ENCODE data around the gene ZNF516. TPM values are rescaled to one million over a fixed set of nuclear protein-coding genes. Genes with fewer than 3 reads are reported as not detected.

ZNF516 gene
- total RNA-seq, 2 experiments from 2014 or later: 1.5 to 2.0 TPM

DNA sequence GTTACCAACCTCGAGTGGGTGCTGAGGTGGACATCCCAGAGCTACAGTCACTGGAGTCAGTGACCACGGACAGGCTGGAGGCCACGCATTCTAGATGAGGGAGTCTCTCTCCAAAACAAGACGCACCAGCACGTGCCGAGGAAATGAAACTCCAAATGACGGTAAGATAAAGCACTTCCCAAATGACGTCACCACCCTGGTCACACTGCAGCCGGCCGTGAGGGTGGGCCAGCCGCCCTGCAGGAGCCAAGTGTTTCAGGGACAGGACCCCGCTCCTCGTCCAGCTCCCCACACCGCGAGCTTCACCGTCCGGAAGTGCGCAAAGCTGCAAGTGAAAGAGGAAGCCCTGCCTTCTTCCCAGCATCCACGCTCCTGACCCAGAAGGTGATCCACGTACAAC lies 99.4 kb downstream of the ZNF516 start:
- Mint-ChIP-seq H3K4me1 (peaks cover 2% of the 10 kb centered on the region), H3K36me3 (no peaks in the 10 kb centered on the region), H3K27me3 (peaks cover 25% of the 10 kb centered on the region), H3K4me3 (no peak overlapping the region), H3K27ac (no peak overlapping the region), H3K9me3 (ENCODE audit: low read depth) (no peaks in the 10 kb centered on the region)
- DNase-seq (no peak), ATAC-seq (no peak)
- CTCF ChIA-PET: no interaction called here

DNA sequence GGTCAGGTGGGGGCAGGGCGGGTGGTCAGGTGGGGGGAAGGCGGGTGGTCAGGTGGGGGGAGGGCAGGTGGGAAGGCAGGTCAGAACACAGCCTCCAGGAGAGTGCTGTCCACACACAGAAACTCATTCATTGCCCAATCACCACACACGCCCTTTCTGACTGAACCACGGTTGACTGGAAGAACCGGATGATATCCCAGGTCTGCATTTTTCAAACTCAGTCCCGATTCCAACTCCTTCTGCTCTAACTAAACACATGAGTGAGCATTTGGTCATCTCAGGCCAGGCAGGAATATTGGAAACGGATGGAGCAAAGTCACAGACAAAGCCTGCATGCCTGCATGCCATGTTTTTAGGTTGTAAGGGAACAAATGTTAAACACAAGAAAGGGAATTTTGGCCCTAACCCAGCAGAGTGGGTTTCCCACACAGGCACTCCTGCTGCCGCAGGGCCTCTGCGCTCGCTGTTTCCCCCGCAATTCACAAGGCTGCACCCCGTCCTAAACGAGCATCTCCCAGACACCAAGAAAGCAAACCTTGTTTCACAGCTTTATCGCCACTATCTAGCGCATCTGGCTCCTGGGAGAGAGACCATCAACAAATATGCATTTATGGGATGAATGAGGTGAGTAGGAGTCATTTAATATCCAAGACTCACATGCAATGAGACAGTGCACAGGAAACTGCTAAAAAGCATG lies 100.1 kb downstream of the ZNF516 start:
- Mint-ChIP-seq H3K4me3 (no peak overlapping the region), H3K27me3 (peaks cover 28% of the 10 kb centered on the region), H3K9me3 (ENCODE audit: low read depth) (no peaks in the 10 kb centered on the region), H3K27ac (no peak overlapping the region), H3K4me1 (peaks cover 2% of the 10 kb centered on the region), H3K36me3 (no peaks in the 10 kb centered on the region)
- DNase-seq: no peak
- ATAC-seq: no peak
- CTCF ChIA-PET: no interaction called here

DNA sequence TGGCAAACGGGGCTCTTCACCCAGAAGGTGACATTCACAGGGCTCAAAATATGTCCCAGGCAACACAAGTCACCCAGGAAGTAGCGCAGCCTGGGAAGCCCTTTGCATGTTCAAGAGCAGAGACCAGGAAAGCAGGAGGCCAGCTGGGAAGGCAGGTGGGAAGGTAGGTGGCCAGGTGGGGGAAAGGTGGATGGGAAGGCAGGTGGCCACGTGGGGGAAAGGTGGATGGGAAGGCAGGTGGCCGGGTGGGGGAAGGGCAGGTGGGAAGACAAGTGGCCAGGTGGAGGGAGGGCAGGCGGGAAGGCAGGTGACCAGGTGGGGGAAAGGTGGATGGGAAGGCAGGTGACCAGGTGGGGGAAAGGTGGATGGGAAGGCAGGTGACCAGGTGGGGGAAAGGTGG lies 102.7 kb downstream of the ZNF516 start:
- Mint-ChIP-seq H3K36me3 (no peaks in the 10 kb centered on the region), H3K27ac (no peak overlapping the region), H3K4me3 (no peak overlapping the region), H3K4me1 (no peaks in the 10 kb centered on the region), H3K27me3 (peaks cover 29% of the 10 kb centered on the region), H3K9me3 (ENCODE audit: low read depth) (no peaks in the 10 kb centered on the region)
- CTCF ChIA-PET: no interaction called here
- DNase-seq: no peak
- ATAC-seq: no peak

DNA sequence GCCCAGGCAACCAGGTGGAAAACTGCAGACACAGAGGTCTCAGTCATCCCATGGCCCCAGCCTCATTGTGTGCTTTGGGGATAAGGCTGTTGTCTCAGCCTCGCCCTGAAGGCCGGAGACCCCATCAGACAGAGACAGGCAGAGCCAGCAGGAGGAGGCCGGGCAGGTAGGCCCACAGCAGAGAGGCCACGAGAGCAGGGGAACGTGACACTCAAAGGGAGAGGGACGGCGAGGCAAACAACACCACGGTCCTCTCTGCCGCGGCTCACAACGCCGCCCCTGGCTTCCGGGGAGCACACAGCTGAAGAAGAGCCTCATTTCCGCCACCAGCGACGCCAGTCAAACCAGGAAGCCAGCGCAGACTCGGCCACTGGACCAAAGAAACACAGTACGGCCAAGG lies 103.3 kb downstream of the ZNF516 start:
- no peak overlapping the region for H3K27ac Mint-ChIP-seq

DNA sequence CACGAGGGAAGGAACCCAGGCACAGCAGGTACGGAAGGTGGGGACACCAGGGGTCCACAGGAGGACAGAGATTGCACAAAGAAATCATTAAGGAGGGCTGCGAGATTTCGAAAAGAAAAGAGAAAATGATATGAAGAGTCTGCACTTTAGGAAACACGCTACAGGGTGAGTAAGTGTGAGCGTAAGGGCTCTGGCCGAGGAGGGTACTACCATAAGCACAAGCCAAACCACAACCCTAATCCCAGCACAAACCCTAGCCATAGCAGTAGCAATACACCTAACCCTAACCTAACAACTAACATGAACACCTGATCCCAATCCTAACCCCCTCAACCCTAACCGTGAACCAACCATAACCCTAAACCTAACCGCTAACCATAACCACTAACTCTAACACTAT lies 104.0 kb downstream of the ZNF516 start:
- DNase-seq: no peak
- CTCF ChIA-PET: no interaction called here
- no peaks in the 10 kb centered on the region for H3K9me3 Mint-ChIP-seq (ENCODE audit: low read depth)
- H3K36me3 Mint-ChIP-seq: no peaks in the 10 kb centered on the region
- no peak overlapping the region for H3K27ac Mint-ChIP-seq
- ATAC-seq: no peak
- peaks cover 12% of the 10 kb centered on the region for H3K4me1 Mint-ChIP-seq
- H3K4me3 Mint-ChIP-seq: no peak overlapping the region
- H3K27me3 Mint-ChIP-seq: peaks cover 32% of the 10 kb centered on the region

More for the DNA sequence above, 103.3 kb downstream of the ZNF516 start:
- no peaks in the 10 kb centered on the region for H3K9me3 Mint-ChIP-seq (ENCODE audit: low read depth)
- peaks cover 31% of the 10 kb centered on the region for H3K27me3 Mint-ChIP-seq
- DNase-seq (no peak), ATAC-seq (no peak)
- CTCF ChIA-PET: no interaction called here
- H3K4me3 Mint-ChIP-seq: no peak overlapping the region
- no peaks in the 10 kb centered on the region for H3K36me3 Mint-ChIP-seq
- H3K4me1 Mint-ChIP-seq: peaks cover 5% of the 10 kb centered on the region

DNA sequence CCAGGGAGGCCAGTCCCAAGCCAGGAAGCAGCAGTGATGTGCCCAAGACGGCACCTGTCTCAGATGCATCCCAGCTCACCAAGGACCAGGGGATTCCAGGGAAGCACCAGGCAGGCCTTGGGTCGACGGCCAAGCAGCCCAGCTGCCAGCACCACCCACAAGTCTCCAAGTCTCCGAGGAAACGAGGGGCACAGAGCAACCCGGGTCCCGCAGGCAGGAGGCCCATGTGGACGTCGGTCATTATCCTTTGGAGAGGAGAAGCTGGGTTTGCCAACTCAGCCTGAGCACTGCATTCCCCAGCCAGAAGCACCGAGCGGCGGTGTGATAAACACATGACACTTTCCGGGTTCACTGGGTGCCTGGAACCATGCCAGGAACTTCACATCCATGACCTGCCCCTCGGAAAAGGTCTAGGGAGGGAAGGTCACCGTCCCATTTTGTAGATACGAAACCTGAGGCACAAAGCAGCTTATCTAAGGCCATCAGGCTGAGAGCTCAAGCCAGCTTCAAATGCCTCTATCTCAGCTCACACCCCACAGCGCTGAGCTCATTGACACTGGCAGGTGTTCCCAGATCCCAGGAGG lies 104.5 kb downstream of the ZNF516 start:
- Mint-ChIP-seq H3K27me3 (peaks cover 35% of the 10 kb centered on the region), H3K4me1 (peaks cover 12% of the 10 kb centered on the region)
- no peak for ATAC-seq

DNA sequence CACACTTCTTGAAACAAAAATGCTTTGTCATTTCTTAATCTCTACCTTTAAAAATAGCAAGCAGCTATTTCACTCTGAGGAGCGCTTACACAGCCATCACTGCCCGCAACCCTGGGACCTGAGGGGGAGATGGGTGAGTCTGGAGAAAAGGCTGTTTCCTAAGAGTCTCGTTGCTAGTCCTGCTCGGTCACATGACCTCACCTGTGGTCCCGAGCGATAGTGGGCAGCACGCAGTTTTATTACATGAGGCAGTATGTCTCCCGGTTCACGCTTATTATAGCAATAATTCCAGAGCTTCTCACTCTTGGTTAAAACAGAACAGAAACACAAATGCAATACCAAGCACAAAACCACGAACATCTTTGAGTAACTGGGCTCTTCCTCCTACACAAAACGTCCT lies 105.3 kb downstream of the ZNF516 start:
- CTCF ChIA-PET: interaction anchor here (0.7 to 1.5 kb wide), 3 partner anchors 9 to 320 kb away, joined by 3 to 5 read pairs (median 4); no protein-coding TSS in a partner anchor
- H3K4me1 Mint-ChIP-seq: peaks cover 12% of the 10 kb centered on the region
- no peak overlapping the region for H3K27ac Mint-ChIP-seq
- H3K9me3 Mint-ChIP-seq (ENCODE audit: low read depth): no peaks in the 10 kb centered on the region
- H3K27me3 Mint-ChIP-seq: peaks cover 35% of the 10 kb centered on the region
- H3K36me3 Mint-ChIP-seq: no peaks in the 10 kb centered on the region
- no peak overlapping the region for H3K4me3 Mint-ChIP-seq
- ATAC-seq: no peak
- DNase-seq: no peak

More for the DNA sequence above, 104.5 kb downstream of the ZNF516 start:
- H3K4me3 Mint-ChIP-seq: no peak overlapping the region
- no peak overlapping the region for H3K27ac Mint-ChIP-seq
- H3K36me3 Mint-ChIP-seq: no peaks in the 10 kb centered on the region
- no peaks in the 10 kb centered on the region for H3K9me3 Mint-ChIP-seq (ENCODE audit: low read depth)
- CTCF ChIA-PET: interaction anchor here (1.5 kb wide), 2 partner anchors 8 to 319 kb away, joined by 4 to 5 read pairs; no protein-coding TSS in a partner anchor
- DNase-seq: no peak

DNA sequence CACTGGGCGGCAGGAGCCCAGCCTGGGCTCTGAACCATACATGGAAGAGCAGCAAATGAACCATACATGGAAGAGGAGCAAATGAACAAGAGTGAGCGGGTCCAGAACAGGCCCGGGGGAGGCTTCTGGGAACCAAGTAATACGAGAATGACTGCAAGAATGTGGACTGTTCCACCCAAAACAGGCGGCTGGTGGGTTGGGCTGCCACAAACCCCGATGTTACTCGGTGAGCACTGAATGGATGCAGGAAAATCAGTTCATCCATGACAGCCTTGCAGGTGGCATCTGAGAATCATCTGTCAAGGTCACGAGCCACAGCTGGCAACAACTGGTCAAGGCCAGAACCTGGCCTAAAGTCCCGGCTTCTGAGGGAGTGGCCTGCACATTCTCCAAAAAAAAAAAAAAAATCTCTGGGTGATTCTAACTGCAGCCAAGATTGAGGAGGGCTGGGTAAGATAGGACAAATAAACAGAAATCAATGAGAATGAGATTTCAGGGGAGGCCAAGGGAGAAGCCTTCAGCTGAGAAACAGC lies 106.1 kb downstream of the ZNF516 start:
- Mint-ChIP-seq H3K27me3 (peaks cover 35% of the 10 kb centered on the region), H3K27ac (no peak overlapping the region), H3K36me3 (no peaks in the 10 kb centered on the region), H3K4me1 (peaks cover 12% of the 10 kb centered on the region), H3K4me3 (no peak overlapping the region), H3K9me3 (ENCODE audit: low read depth) (no peaks in the 10 kb centered on the region)
- ATAC-seq (no peak), DNase-seq (no peak)
- CTCF ChIA-PET: interaction anchor here (0.7 to 1.5 kb wide), 3 partner anchors 10 to 321 kb away, joined by 3 to 5 read pairs (median 4); no protein-coding TSS in a partner anchor

- no peak overlapping the region for H3K4me3 Mint-ChIP-seq
- CTCF ChIA-PET: interaction anchor here (0.9 kb wide), 1 partner anchor 10 kb away, joined by 5 read pairs; no protein-coding TSS in a partner anchor
- H3K27me3 Mint-ChIP-seq: peaks cover 35% of the 10 kb centered on the region
- peaks cover 12% of the 10 kb centered on the region for H3K4me1 Mint-ChIP-seq
- DNase-seq (no peak), ATAC-seq (no peak)
- no peaks in the 10 kb centered on the region for H3K36me3 Mint-ChIP-seq
- no peaks in the 10 kb centered on the region for H3K9me3 Mint-ChIP-seq (ENCODE audit: low read depth)
- no peak overlapping the region for H3K27ac Mint-ChIP-seq
These were observed 106.8 kb downstream of the ZNF516 start for GRCh38 chr18:76388261-76388660.

GRCh38 chr18:76387608-76388007 lies 107.4 kb downstream of the ZNF516 start:
- DNase-seq (no peak), ATAC-seq (no peak)
- Mint-ChIP-seq H3K4me1 (peaks cover 12% of the 10 kb centered on the region), H3K27ac (no peak overlapping the region), H3K4me3 (no peak overlapping the region), H3K9me3 (ENCODE audit: low read depth) (no peaks in the 10 kb centered on the region), H3K27me3 (peaks cover 35% of the 10 kb centered on the region), H3K36me3 (no peaks in the 10 kb centered on the region)
- CTCF ChIA-PET: interaction anchor here (0.9 kb wide), 1 partner anchor 11 kb away, joined by 5 read pairs; no protein-coding TSS in a partner anchor

GRCh38 chr18:76386886-76387285 lies 108.2 kb downstream of the ZNF516 start:
- peaks cover 12% of the 10 kb centered on the region for H3K4me1 Mint-ChIP-seq
- H3K27ac Mint-ChIP-seq: no peak overlapping the region
- CTCF ChIA-PET: interaction anchor here (1.4 kb wide), 1 partner anchor 12 kb away, joined by 6 read pairs; no protein-coding TSS in a partner anchor
- H3K27me3 Mint-ChIP-seq: peaks cover 39% of the 10 kb centered on the region
- no peaks in the 10 kb centered on the region for H3K36me3 Mint-ChIP-seq
- no peak for DNase-seq
- no peaks in the 10 kb centered on the region for H3K9me3 Mint-ChIP-seq (ENCODE audit: low read depth)
- ATAC-seq: no peak
- no peak overlapping the region for H3K4me3 Mint-ChIP-seq

- Mint-ChIP-seq H3K36me3 (no peaks in the 10 kb centered on the region), H3K4me3 (no peak overlapping the region), H3K4me1 (peaks cover 12% of the 10 kb centered on the region), H3K27ac (no peak overlapping the region), H3K9me3 (ENCODE audit: low read depth) (no peaks in the 10 kb centered on the region), H3K27me3 (peaks cover 39% of the 10 kb centered on the region)
- CTCF ChIA-PET: interaction anchor here (1.4 kb wide), 1 partner anchor 13 kb away, joined by 6 read pairs; no protein-coding TSS in a partner anchor
- ATAC-seq: no peak
- DNase-seq: no peak
These were observed 109.0 kb downstream of the ZNF516 start for GRCh38 chr18:76386071-76386470.

DNA sequence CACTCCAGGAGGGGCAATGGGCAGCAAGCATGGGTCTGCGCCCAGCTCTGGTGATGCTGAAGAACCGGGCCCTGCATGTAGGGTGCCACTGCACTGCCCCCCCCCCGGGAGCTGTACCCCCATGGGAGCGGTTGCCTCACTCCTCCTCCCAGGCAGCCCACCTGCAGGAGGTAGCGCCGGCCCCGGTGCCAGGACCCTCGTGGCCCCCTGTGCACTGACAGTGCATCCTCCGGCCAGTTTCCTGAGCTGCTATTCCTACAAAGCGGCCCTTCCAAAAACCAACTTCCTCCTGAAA lies 109.4 kb downstream of the ZNF516 start:
- peaks cover 41% of the 10 kb centered on the region for H3K27me3 Mint-ChIP-seq
- no peaks in the 10 kb centered on the region for H3K36me3 Mint-ChIP-seq
- CTCF ChIA-PET: no interaction called here
- no peak overlapping the region for H3K4me3 Mint-ChIP-seq
- DNase-seq: no peak
- H3K27ac Mint-ChIP-seq: no peak overlapping the region
- no peak for ATAC-seq
- no peaks in the 10 kb centered on the region for H3K9me3 Mint-ChIP-seq (ENCODE audit: low read depth)
- peaks cover 12% of the 10 kb centered on the region for H3K4me1 Mint-ChIP-seq

All from activated CD8-positive, alpha-beta memory T cell treated with anti-CD3 and anti-CD28 coated beads, Interleukin-2, amount 10 ng/mL, durations not matched to agents 7 days and 5 days (primary cell).